IMR-90 (cell line): ENCODE data around the gene MTG1. TPM values are rescaled to one million over a fixed set of nuclear protein-coding genes. Genes with fewer than 3 reads are reported as not detected.

Experiments used
- ATAC-seq: fragments of 200-7000 bp; cut with Tn5 transposase; 2 replicates; pipeline ENCODE4 v1.9.1; 2020; ENCODE audit warnings: low read depth, mild to moderate bottlenecking, moderate library complexity
- BruUV-seq: library from RNA; stranded (reverse); fragments of 400-500 nt; replicated peaks from 2 replicates; lab custom pipeline; 2021; lab: Mats Ljungman, UMichigan
- CTCF ChIA-PET: fragments of 300-600 bp; formaldehyde crosslinking; extraction: SDS; loops from one replicate; lab custom pipeline; 2021; ENCODE audit warnings: antibody characterized with exemption; lab: Yijun Ruan, JAX
- POLR2A ChIA-PET: fragments of 300-600 bp; sonication (Branson Sonifier 250); formaldehyde crosslinking; loops from one replicate; lab custom pipeline; 2022; ENCODE audit warnings: antibody characterized with exemption; ENCODE audit not compliant: unreplicated experiment; lab: Charles Lee
- DNase-seq: peaks from one replicate; pipeline ENCODE4 v3.0.0; 2013
- H2AFZ ChIP-seq: replicated peaks from 2 replicates; pipeline ENCODE3; 2013; ENCODE audit warnings: low read length, mild to moderate bottlenecking; ENCODE audit not compliant: poor library complexity
- H2AK5ac ChIP-seq: 2 replicates; pipeline ENCODE4 v1.6.1; 2013; ENCODE audit warnings: low read depth, low read length, inconsistent platforms
- H2AK9ac ChIP-seq: replicated peaks from 2 replicates; pipeline ENCODE3; 2013; ENCODE audit warnings: mild to moderate bottlenecking, low read depth, low read length, moderate library complexity; ENCODE audit not compliant: poor library complexity
- H2BK120ac ChIP-seq: 2 replicates; pipeline ENCODE4 v1.6.1; 2013; ENCODE audit warnings: low read depth, low read length, inconsistent platforms
- H2BK15ac ChIP-seq: 3 replicates; pipeline ENCODE4 v1.6.1; 2013; ENCODE audit warnings: low read depth, low read length, inconsistent platforms
- H2BK20ac ChIP-seq: 2 replicates; pipeline ENCODE4 v1.6.1; 2013; ENCODE audit warnings: low read depth, mild to moderate bottlenecking, inconsistent platforms, low read length, moderate library complexity
- H2BK5ac ChIP-seq: 2 replicates; pipeline ENCODE4 v1.6.1; 2013; ENCODE audit warnings: mild to moderate bottlenecking, low read depth, low read length, inconsistent platforms; ENCODE audit not compliant: poor library complexity, severe bottlenecking
- H3K14ac ChIP-seq: replicated peaks from 2 replicates; pipeline ENCODE4 v1.6.1; 2013; ENCODE audit warnings: low read depth, low read length, inconsistent platforms
- H3K18ac ChIP-seq: 2 replicates; pipeline ENCODE4 v1.6.1; 2013; ENCODE audit warnings: low read depth, low read length, control low read depth
- H3K23ac ChIP-seq: 2 replicates; pipeline ENCODE4 v1.6.1; 2013; ENCODE audit warnings: low read depth, low read length, inconsistent platforms
- H3K27ac ChIP-seq: 2 replicates; pipeline ENCODE4 v1.5.1; 2013; ENCODE audit warnings: mild to moderate bottlenecking, control low read depth, low read length; ENCODE audit not compliant: insufficient read depth
- H3K27me3 ChIP-seq: 2 replicates; pipeline ENCODE4 v1.6.1; 2013; ENCODE audit warnings: low read length; ENCODE audit not compliant: control insufficient read depth, insufficient read depth
- H3K36me3 ChIP-seq: 2 replicates; pipeline ENCODE4 v1.6.1; 2013; ENCODE audit warnings: low read length, mixed read lengths; ENCODE audit not compliant: control insufficient read depth, insufficient read depth
- H3K4ac ChIP-seq: 2 replicates; pipeline ENCODE4 v1.6.1; 2013; ENCODE audit warnings: low read depth, low read length, inconsistent platforms
- H3K4me1 ChIP-seq: 2 replicates; pipeline ENCODE4 v1.6.1; 2013; ENCODE audit warnings: low read length, mixed read lengths; ENCODE audit not compliant: control insufficient read depth, insufficient read depth
- H3K4me2 ChIP-seq: 2 replicates; pipeline ENCODE4 v1.6.1; 2013; ENCODE audit warnings: low read depth, mild to moderate bottlenecking, control low read depth, low read length, moderate library complexity
- H3K4me3 ChIP-seq: 2 replicates; pipeline ENCODE4 v1.5.1; 2013; ENCODE audit warnings: low read depth, mild to moderate bottlenecking, control low read depth, low read length, moderate library complexity; ENCODE audit not compliant: insufficient read depth
- H3K56ac ChIP-seq: 2 replicates; pipeline ENCODE4 v1.6.1; 2013; ENCODE audit warnings: low read length, inconsistent platforms; ENCODE audit not compliant: insufficient read depth; ENCODE audit errors: extremely low read depth
- H3K79me1 ChIP-seq, 2 experiments: 2 replicates each; pipeline ENCODE4 v1.6.1; 2013; ENCODE audit warnings: low read length in 2 of 2, inconsistent platforms in 1 of 2, low read depth in 1 of 2
- H3K9ac ChIP-seq: 2 replicates; pipeline ENCODE4 v1.6.1; 2013; ENCODE audit warnings: low read depth, low read length, control low read depth
- H3K9me1 ChIP-seq: 2 replicates; pipeline ENCODE4 v1.6.1; 2013; ENCODE audit warnings: low read length, inconsistent platforms; ENCODE audit not compliant: insufficient read depth
- H3K9me3 ChIP-seq: 2 replicates; pipeline ENCODE4 v1.6.1; 2013; ENCODE audit warnings: low read length; ENCODE audit not compliant: control insufficient read depth, insufficient read depth
- H4K20me1 ChIP-seq: 2 replicates; pipeline ENCODE4 v1.6.1; 2013; ENCODE audit warnings: low read length, inconsistent platforms; ENCODE audit not compliant: insufficient read depth
- H4K5ac ChIP-seq: 2 replicates; pipeline ENCODE4 v1.6.1; 2013; ENCODE audit warnings: mild to moderate bottlenecking, low read depth, low read length, control low read depth
- H4K8ac ChIP-seq, 2 experiments: 2 replicates each; pipeline ENCODE4 v1.6.1; 2013; ENCODE audit warnings: low read depth in 2 of 2, low read length in 2 of 2, control low read depth in 1 of 2, inconsistent platforms in 1 of 2
- H4K91ac ChIP-seq: 2 replicates; pipeline ENCODE4 v1.6.1; 2013; ENCODE audit warnings: low read depth, low read length, inconsistent platforms; ENCODE audit not compliant: insufficient read depth
- BHLHE40 ChIP-seq: fragments of 150-350 bp; IDR thresholded peaks from 2 replicates; pipeline ENCODE4 v1.6.1; 2016; ENCODE audit warnings: mild to moderate bottlenecking, low read depth, low read length
- CHD1 ChIP-seq: IDR thresholded peaks from 2 replicates; pipeline ENCODE4 v1.6.1; 2012; ENCODE audit warnings: low read depth, low read length, improper control_type of control experiment
- MAFK ChIP-seq: IDR thresholded peaks from 2 replicates; pipeline ENCODE4 v1.6.1; 2012; ENCODE audit warnings: low read depth, low read length, improper control_type of control experiment
- POLR2A ChIP-seq: IDR thresholded peaks from 2 replicates; pipeline ENCODE4 v1.6.1; 2012; ENCODE audit warnings: mild to moderate bottlenecking, low read depth, low read length
- RCOR1 ChIP-seq: IDR thresholded peaks from 2 replicates; pipeline ENCODE4 v1.6.1; 2012; ENCODE audit warnings: mild to moderate bottlenecking, low read length, improper control_type of control experiment; ENCODE audit not compliant: insufficient replicate concordance
- WGBS, 2 experiments: methylation state at CpG; one replicate each; pipeline versions ENCODE4 v1.1.5 to v1.1.7; 2013; ENCODE audit warnings: missing lambda C conversion rate in 2 of 2; ENCODE audit not compliant: insufficient read length in 1 of 2; ENCODE audit errors: extremely low coverage in 2 of 2; 5-methylcytosine and 5-hydroxymethylcytosine counted together
- dilution Hi-C: fragments of 300-500 bp; cut with HindIII; formaldehyde crosslinking; loops from one replicate; pipeline ENCODE4 v1.14.3; 2018; ENCODE audit warnings: low sequenced_read_pairs; ENCODE audit not compliant: unreplicated experiment
- in situ Hi-C: fragments of 300-500 bp; cut with MboI; formaldehyde crosslinking; loops from 3 replicates; pipeline ENCODE4 v1.14.3; 2019; ENCODE audit warnings: low sequenced_read_pairs, inconsistent platforms, mixed read lengths
- intact Hi-C: fragments of 100-400 bp; cut with micrococcal nuclease; formaldehyde crosslinking; loops from 2 replicates; pipeline ENCODE4 v1.10.0; 2022
- polyA plus RNA-seq, 3 experiments: library from polyadenylated mRNA; depleted of rRNA; stranded (reverse); fragments of >200 nt; gene quantifications; 2 replicates each; pipeline ENCODE4 v1.2.3, GENCODE V29; 2012; ENCODE audit warnings: low replicate concordance in 1 of 3
- total RNA-seq: library from RNA; depleted of rRNA; stranded (reverse); fragments of >200 nt; gene quantifications from 2 replicates; pipeline ENCODE4 v1.2.3, GENCODE V29; 2012

MTG1 gene
- total and polyA plus RNA-seq, 2 of the 4 experiments (the other 2 are of a cell fraction) = 38.5 to 64.8 TPM

GRCh38 chr10:133350950-133351329, 43.0 kb upstream of the MTG1 start:
- Histone ChIP-seq H3K79me1 (no peaks in the 10 kb centered on the region), H2BK15ac (no peak overlapping the region), H3K27me3 (peaks cover 3% of the 10 kb centered on the region; the same call in 1 of the 2 replicates), H3K36me3 (peaks cover 2% of the 10 kb centered on the region; the same call in 1 of the 2 replicates), H3K4me2 (no peak overlapping the region), H3K27ac (no peak overlapping the region), H2AK5ac (no peak overlapping the region), H4K5ac (no peak overlapping the region), H4K8ac (no peak overlapping the region), H4K20me1 (peaks cover 3% of the 10 kb centered on the region), H3K4me1 (no peaks in the 10 kb centered on the region), H4K91ac (no peak overlapping the region), H3K56ac (no peak overlapping the region), H2BK120ac (no peak overlapping the region), H3K9me3 (no peaks in the 10 kb centered on the region), H3K9me1 (0 out of 2 replicates have a peak, but pooled peaks cover 5% of the 10 kb centered on the region), H3K4me3 (no peak overlapping the region), H3K4ac (no peak overlapping the region), H2BK5ac (no peak overlapping the region), H2AK9ac (no peak overlapping the region), H3K14ac (no peak overlapping the region), H3K9ac (no peak overlapping the region), H2AFZ (peak overlapping the region; percentile 58), H3K18ac (no peak overlapping the region), H3K23ac (no peak overlapping the region), H2BK20ac (no peak overlapping the region)
- dilution Hi-C loops = no loop called here
- intact Hi-C loops = no loop called here
- in situ Hi-C loops = no loop called here
- CTCF ChIA-PET = no interaction called here
- TF ChIP-seq MAFK (no peak), POLR2A (no peak), RCOR1 (no peak), CHD1 (no peak), BHLHE40 (no peak)
- BruUV-seq = no TSS peak
- peak; percentile 8 for ATAC-seq
- POLR2A ChIA-PET = no interaction called here
- WGBS, 2 experiments = 48% methylated on average over 10 of the region's 13 CpGs; no CpG with 5 or more reads in 1 of the 2 experiments
- no peak for DNase-seq
